ENCODE data around the gene VAT1L.

DNA sequence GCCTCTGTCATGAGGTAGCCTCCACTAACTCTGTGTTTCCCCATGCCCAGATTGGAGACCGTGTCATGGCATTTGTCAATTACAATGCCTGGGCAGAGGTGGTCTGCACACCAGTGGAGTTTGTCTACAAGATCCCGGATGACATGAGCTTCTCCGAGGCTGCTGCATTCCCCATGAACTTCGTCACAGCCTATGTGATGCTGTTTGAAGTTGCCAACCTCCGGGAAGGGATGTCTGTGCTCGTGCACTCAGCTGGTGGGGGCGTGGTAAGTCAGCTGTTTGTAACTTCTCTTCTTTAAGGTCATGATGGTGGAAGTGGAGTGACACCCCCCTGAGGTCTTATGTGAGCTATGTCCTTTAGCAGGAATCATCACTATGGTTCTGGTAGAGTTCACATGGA, 36.8 kb downstream of the VAT1L start:
- TF ChIP-seq, protein P1, sequence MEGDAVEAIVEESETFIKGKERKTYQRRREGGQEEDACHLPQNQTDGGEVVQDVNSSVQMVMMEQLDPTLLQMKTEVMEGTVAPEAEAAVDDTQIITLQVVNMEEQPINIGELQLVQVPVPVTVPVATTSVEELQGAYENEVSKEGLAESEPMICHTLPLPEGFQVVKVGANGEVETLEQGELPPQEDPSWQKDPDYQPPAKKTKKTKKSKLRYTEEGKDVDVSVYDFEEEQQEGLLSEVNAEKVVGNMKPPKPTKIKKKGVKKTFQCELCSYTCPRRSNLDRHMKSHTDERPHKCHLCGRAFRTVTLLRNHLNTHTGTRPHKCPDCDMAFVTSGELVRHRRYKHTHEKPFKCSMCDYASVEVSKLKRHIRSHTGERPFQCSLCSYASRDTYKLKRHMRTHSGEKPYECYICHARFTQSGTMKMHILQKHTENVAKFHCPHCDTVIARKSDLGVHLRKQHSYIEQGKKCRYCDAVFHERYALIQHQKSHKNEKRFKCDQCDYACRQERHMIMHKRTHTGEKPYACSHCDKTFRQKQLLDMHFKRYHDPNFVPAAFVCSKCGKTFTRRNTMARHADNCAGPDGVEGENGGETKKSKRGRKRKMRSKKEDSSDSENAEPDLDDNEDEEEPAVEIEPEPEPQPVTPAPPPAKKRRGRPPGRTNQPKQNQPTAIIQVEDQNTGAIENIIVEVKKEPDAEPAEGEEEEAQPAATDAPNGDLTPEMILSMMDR (IDR thresholded peaks at IDR 0.05): no peak
- TF ChIP-seq POLR2A (IDR thresholded peaks at IDR 0.05) (no peak), EP300 (IDR thresholded peaks at IDR 0.05) (no peak)

All from ovary (tissue), 3 donors.